Measurements from ENCODE around the gene PELI3. TPM values are rescaled to one million over a fixed set of nuclear protein-coding genes. Genes with fewer than 3 reads are reported as not detected.

PELI3 gene
- 10 to 100 TPM in 3 of 4 donors, 1 to 10 TPM in 1; 8.0 to 16.6 (median 12.6) TPM for total RNA-seq

GRCh38 chr11:66466225-66467033, at the start of gene PELI3:
PELI3 (plus strand) TSS chr11:66466905; CDS start chr11:66468129, 1,224 bp downstream.
- TF ChIP-seq CTCF (IDR thresholded peaks at IDR 0.05; ENCODE audit: low read depth) = no peak

- TF ChIP-seq CTCF (IDR thresholded peaks at IDR 0.05; ENCODE audit: low read depth) = no peak
Observed at GRCh38 chr11:66417000-66417399, 49.7 kb upstream of the PELI3 start.

GRCh38 chr11:66418168-66418985, 48.3 kb upstream of the PELI3 start:
- TF ChIP-seq CTCF (IDR thresholded peaks at IDR 0.05; ENCODE audit: low read depth) = no peak

- no peak for TF ChIP-seq CTCF (IDR thresholded peaks at IDR 0.05; ENCODE audit: low read depth)
Observed at GRCh38 chr11:66418986-66419308, 47.8 kb upstream of the PELI3 start.

- TF ChIP-seq CTCF (IDR thresholded peaks at IDR 0.05; ENCODE audit: low read depth) = no peak
Observed at GRCh38 chr11:66419825-66420224, 46.9 kb upstream of the PELI3 start.

- TF ChIP-seq CTCF (IDR thresholded peaks at IDR 0.05; ENCODE audit: low read depth) = no peak
Observed at GRCh38 chr11:66420671-66421476, 45.8 kb upstream of the PELI3 start, which contains the start of gene NPAS4. NPAS4 (plus strand) TSS chr11:66421035; CDS start chr11:66421180, 145 bp downstream.

Measured in subcutaneous adipose tissue (tissue), 4 donors.